Omental fat pad (tissue), 4 donors: ENCODE data around the gene TFB1M. TPM values are rescaled to one million over a fixed set of nuclear protein-coding genes. Genes with fewer than 3 reads are reported as not detected.

Experiments
- ATAC-seq: fragments of 150-250 bp; one replicate; pipeline ENCODE4 v1.9.1; 2016; ENCODE audit warnings: mild to moderate bottlenecking, moderate library complexity; ENCODE audit not compliant: low FRiP score
- DNase-seq: peaks from one replicate; pipeline ENCODE4 v3.0.0-alpha.2; 2019; ENCODE audit warnings: low spot score
- total RNA-seq, 4 donors: library from RNA; depleted of rRNA; stranded (reverse); fragments of >200 nt; gene quantifications; one replicate each; pipeline ENCODE4 v1.1.0, GENCODE V29; 2016
- TF ChIP-seq, protein P1 (sequence below), 3 donors: fragments of 450-650 bp; IDR thresholded peaks; one replicate each; pipeline ENCODE4 v1.5.1; 2016 to 2017; ENCODE audit warnings: antibody characterized with exemption in 3 of 3, mild to moderate bottlenecking in 3 of 3, moderate library complexity in 2 of 3

Gene TFB1M
- total RNA-seq, 4 donors from 2014 or later = 6.4 to 9.2 (median 7.2) TPM

DNA sequence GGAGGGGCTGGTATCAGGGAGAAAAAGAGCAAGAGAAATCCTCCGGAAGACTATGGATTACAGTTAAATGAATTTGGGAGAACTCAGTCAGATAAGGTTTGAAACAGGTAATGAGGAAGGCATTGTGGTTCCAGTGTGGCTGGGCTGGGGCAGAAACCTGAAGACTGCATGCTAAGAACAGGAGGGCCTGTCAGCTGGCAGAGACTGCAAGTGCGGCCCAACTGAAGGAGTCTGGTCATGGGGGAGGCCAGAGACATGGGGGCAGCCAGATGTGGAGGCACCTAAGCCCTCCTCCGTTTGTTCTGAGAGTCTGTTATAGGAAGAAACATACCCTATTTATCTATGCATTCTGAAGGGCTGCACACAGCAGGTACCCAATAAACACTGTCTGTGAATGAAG lies 16.6 kb downstream of the TFB1M start:
- no peak for DNase-seq
- TF ChIP-seq, protein P1, sequence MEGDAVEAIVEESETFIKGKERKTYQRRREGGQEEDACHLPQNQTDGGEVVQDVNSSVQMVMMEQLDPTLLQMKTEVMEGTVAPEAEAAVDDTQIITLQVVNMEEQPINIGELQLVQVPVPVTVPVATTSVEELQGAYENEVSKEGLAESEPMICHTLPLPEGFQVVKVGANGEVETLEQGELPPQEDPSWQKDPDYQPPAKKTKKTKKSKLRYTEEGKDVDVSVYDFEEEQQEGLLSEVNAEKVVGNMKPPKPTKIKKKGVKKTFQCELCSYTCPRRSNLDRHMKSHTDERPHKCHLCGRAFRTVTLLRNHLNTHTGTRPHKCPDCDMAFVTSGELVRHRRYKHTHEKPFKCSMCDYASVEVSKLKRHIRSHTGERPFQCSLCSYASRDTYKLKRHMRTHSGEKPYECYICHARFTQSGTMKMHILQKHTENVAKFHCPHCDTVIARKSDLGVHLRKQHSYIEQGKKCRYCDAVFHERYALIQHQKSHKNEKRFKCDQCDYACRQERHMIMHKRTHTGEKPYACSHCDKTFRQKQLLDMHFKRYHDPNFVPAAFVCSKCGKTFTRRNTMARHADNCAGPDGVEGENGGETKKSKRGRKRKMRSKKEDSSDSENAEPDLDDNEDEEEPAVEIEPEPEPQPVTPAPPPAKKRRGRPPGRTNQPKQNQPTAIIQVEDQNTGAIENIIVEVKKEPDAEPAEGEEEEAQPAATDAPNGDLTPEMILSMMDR (IDR thresholded peaks at IDR 0.05) = no peak
- ATAC-seq = no peak

DNA sequence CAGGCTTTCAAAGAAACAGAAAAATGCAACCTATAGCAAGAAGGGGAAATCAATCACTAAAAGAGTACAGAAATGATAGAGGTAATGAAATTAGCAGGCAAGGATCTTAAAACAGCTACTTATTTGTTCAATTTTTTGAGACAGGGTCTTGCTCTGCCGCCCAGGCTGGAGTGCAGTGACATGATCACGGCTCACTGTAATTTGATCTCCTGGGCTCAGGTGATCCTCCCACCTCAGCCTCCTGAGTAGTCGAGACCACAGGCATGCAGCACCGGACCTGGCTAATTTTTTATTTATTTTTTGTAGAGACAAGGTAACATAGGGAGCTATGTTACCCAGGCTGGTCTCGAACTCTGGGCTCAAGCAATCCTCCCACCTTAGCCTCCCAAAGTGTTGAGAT lies 21.6 kb downstream of the TFB1M start:
- TF ChIP-seq, protein P1 (IDR thresholded peaks at IDR 0.05) = no peak
- ATAC-seq = no peak
- no peak for DNase-seq

DNA sequence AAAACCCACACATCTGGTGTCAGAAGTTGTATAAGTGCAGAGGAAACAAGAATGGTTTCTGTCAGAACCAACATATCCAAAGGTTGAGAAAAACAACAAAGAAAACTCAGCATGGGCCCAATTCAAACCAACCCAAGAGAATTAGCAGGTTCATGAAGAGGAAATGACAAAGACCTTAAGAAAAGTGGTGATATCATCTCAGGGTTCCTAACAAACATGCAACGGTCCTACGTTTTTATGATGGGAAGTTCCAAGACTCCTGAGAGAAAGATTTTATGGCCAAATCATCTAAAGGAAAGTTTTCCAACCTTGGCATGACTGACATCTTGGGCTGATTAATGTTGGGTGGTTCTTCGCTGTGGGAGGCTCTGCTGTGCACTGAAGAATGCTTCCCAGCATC lies 23.0 kb downstream of the TFB1M start:
- DNase-seq (no peak), ATAC-seq (no peak)
- TF ChIP-seq, protein P1 (IDR thresholded peaks at IDR 0.05) = no peak

DNA sequence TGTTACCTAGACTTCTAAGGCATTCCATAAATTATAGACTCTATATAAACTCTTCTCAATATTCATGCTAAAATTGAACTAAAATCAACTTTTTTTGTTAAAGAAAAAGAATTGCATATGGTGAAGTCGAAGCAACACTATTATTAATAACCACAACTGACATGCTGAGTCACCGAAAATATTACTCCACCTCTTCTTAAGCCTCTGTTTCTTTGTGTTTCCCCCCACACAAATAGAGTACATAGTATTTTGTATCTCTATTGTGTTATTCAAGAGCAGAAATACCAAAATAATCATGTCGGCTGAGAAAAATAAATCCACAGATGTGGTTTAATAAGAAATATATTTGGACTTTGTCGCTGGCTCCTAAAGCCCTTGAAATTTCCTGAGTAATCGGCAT lies 23.8 kb downstream of the TFB1M start:
- ATAC-seq (no peak), DNase-seq (no peak)
- TF ChIP-seq, protein P1 (IDR thresholded peaks at IDR 0.05) = no peak

DNA sequence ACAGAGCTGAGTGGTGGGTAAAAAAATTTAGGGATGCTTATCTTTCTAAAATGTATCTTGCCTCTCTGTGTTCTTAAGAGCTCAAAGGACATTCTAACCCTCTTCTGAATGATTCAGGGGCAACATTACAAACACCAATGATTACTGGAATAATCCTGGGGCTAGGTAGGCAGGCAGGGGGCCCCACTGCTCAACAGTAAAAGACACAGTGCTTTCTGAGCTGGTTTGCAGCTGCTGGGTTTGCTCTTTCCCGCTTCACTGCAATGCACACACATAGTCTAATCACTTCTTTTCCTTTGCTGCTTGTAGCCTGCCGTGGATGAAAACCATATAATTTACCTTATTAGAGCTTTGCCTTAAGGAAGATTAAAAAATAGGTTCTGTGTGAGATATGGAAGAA lies 26.5 kb downstream of the TFB1M start:
- no peak for DNase-seq
- TF ChIP-seq, protein P1 (IDR thresholded peaks at IDR 0.05) = no peak
- ATAC-seq = no peak

DNA sequence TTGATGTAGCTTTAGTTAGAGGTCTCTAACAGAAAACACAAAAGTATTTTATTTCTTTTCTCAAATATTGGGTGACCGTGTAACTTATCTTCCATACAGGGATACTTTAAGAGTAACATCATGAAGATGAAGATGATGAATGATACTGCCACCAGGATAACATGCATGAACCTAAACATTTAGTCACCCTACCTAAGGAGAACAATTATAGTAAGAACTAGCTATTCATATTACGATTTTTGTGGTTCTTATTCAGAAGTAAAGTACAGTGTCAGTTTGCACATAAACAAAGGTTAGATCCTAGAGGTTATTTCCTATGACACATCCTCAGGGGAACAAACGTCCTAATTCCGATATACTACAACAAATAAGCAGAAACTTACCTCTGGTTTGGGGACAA lies 29.5 kb downstream of the TFB1M start:
- no peak for ATAC-seq
- TF ChIP-seq, protein P1 (IDR thresholded peaks at IDR 0.05) = no peak
- DNase-seq = no peak

DNA sequence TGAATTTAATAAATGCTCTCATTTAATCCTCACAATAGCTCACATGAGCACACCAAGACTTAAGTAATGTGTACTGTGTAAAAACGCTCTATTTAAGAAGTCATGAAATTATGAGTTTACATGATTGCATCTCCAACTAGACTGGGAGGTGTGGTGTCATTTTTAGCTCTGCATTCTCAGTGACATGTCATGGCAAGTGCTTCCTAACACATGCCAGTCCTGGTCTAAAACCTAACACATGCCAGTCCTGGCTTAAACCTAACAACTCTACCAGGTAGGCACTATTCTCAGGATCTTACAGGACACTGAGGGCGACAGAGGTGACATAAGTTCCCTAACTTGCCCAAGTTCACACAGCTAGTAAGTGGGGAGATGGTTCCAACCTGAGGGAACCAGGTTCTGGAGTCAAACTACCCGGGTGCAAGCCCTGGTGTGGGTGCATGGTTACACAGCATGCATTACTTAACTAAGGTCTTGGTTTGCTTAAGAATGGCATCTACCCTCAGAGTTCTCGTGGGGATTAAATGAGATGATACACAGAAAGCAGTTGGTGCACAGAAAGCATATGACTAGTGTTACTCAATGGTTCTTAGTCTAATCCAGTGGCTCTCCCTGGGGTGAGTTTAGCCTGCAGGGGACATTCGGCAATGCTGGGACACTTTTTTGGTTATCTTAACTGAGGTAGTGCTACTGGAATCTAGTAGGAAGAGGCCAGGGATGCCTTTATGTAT lies 35.8 kb downstream of the TFB1M start:
- TF ChIP-seq, protein P1 (IDR thresholded peaks at IDR 0.05) = no peak
- DNase-seq (no peak), ATAC-seq (no peak)
